SK-N-SH (cell line): ENCODE data around the gene FRMD5. TPM values are rescaled to one million over a fixed set of nuclear protein-coding genes. Genes with fewer than 3 reads are reported as not detected.

Source experiments
- CTCF ChIA-PET: fragments of 300-600, 350-600 bp; formaldehyde crosslinking; extraction: SDS; loops from one replicate; lab custom pipeline; 2021; lab: Yijun Ruan, JAX
- POLR2A ChIA-PET: fragments of 350-600 bp; sonication (Branson Sonifier 250); formaldehyde crosslinking; extraction: SDS; loops from one replicate; lab custom pipeline; 2020; ENCODE audit warnings: antibody characterized with exemption, inconsistent platforms; lab: Yijun Ruan, JAX
- DNase-seq: peaks from one replicate; pipeline ENCODE4 v3.0.0; 2012
- H2AFZ ChIP-seq: fragments of 200-600 bp; sonication (generic); 2 replicates; pipeline ENCODE4 v1.8.1; 2016; ENCODE audit warnings: antibody characterized with exemption, mild to moderate bottlenecking, low read depth
- H3F3A ChIP-seq: fragments of 200-600 bp; sonication (generic); replicated peaks from 2 replicates; pipeline ENCODE3; 2016; ENCODE audit warnings: antibody characterized with exemption, mild to moderate bottlenecking; ENCODE audit not compliant: insufficient read depth
- H3K27ac ChIP-seq, 2 experiments: fragments of 200-500 bp in 1 of 2; fragments of 200-600 bp in 1 of 2; sonication (Bioruptor generic) in 1 of 2; sonication (generic), shearing (Covaris generic) in 1 of 2; 2 replicates each; pipeline versions ENCODE4 v1.5.1 to v1.6.1; 2014 to 2016; ENCODE audit warnings: low read depth in 2 of 2, inconsistent platforms in 1 of 2, low read length in 1 of 2, mild to moderate bottlenecking in 1 of 2, mixed read lengths in 1 of 2
- H3K27me3 ChIP-seq: fragments of 200-600 bp; sonication (generic), shearing (Covaris generic); 2 replicates; pipeline ENCODE4 v1.6.1; 2016; ENCODE audit warnings: mixed run types; ENCODE audit not compliant: insufficient read depth
- H3K36me3 ChIP-seq, 2 experiments: fragments of 200-500 bp in 1 of 2; fragments of 200-600 bp in 1 of 2; sonication (Bioruptor generic) in 1 of 2; sonication (generic) in 1 of 2; replicated peaks in 1 of 2; 2 replicates each; pipeline versions ENCODE3 to v1.5.1; 2014 to 2016; ENCODE audit warnings: low read length in 1 of 2, mild to moderate bottlenecking in 1 of 2; ENCODE audit not compliant: insufficient read depth in 2 of 2, control insufficient read depth in 1 of 2
- H3K4me1 ChIP-seq, 2 experiments: fragments of 200-500 bp in 1 of 2; fragments of 200-600 bp in 1 of 2; sonication (Bioruptor generic) in 1 of 2; sonication (generic), shearing (Covaris generic) in 1 of 2; 2 replicates each; pipeline versions ENCODE4 v1.5.1 to v1.6.1; 2014 to 2016; ENCODE audit warnings: low read depth in 1 of 2, low read length in 1 of 2, mixed run types in 1 of 2; ENCODE audit not compliant: insufficient read depth in 2 of 2, control insufficient read depth in 1 of 2
- H3K4me2 ChIP-seq: fragments of 200-600 bp; sonication (generic), shearing (Covaris generic); 2 replicates; pipeline ENCODE4 v1.6.1; 2017; ENCODE audit warnings: mixed run types
- H3K4me3 ChIP-seq, 2 experiments: fragments of 200-500 bp in 1 of 2; fragments of 200-600 bp in 1 of 2; sonication (Bioruptor generic) in 1 of 2; sonication (generic), shearing (Covaris generic) in 1 of 2; 2 replicates each; pipeline versions ENCODE4 v1.5.1 to v1.8.1; 2014 to 2016; ENCODE audit warnings: low read depth in 2 of 2, inconsistent platforms in 1 of 2, low read length in 1 of 2, mild to moderate bottlenecking in 1 of 2, mixed read lengths in 1 of 2, moderate library complexity in 1 of 2
- H3K79me2 ChIP-seq: fragments of 200-600 bp; sonication (generic); 2 replicates; pipeline ENCODE4 v1.8.1; 2017; ENCODE audit warnings: mild to moderate bottlenecking; ENCODE audit not compliant: insufficient read depth
- H3K9ac ChIP-seq: fragments of 200-600 bp; sonication (generic); 2 replicates; pipeline ENCODE4 v1.6.1; 2017; ENCODE audit warnings: mixed run types
- H3K9me2 ChIP-seq: fragments of 200-600 bp; sonication (generic); 2 replicates; pipeline ENCODE4 v1.6.1; 2017; ENCODE audit warnings: mixed run types
- H3K9me3 ChIP-seq: fragments of 200-600 bp; sonication (generic); 2 replicates; pipeline ENCODE4 v1.6.1; 2017; ENCODE audit warnings: mixed run types, mild to moderate bottlenecking, moderate library complexity
- H4K20me1 ChIP-seq: fragments of 200-600 bp; sonication (generic); 2 replicates; pipeline ENCODE4 v1.6.1; 2017; ENCODE audit warnings: mild to moderate bottlenecking, mixed run types; ENCODE audit not compliant: insufficient read depth
- CTCF ChIP-seq: fragments of 200-600 bp; sonication (generic); IDR thresholded peaks from 2 replicates; pipeline ENCODE4 v1.6.1; 2017; ENCODE audit warnings: antibody characterized with exemption, mild to moderate bottlenecking, moderate library complexity
- FOSL2 ChIP-seq: IDR thresholded peaks from 2 replicates; pipeline ENCODE4 v1.4.0; 2012; ENCODE audit warnings: low read depth, mild to moderate bottlenecking, moderate library complexity, borderline replicate concordance
- GABPA ChIP-seq: IDR thresholded peaks from 2 replicates; pipeline ENCODE4 v1.4.0; 2012; ENCODE audit warnings: low read depth, mild to moderate bottlenecking
- JUND ChIP-seq: IDR thresholded peaks from 2 replicates; pipeline ENCODE4 v1.4.0; 2012
- MEF2A ChIP-seq: IDR thresholded peaks from 2 replicates; pipeline ENCODE4 v1.4.0; 2012; ENCODE audit warnings: low read depth, borderline replicate concordance
- MXI1 ChIP-seq: IDR thresholded peaks from 2 replicates; pipeline ENCODE4 v1.6.1; 2012; ENCODE audit warnings: mild to moderate bottlenecking, low read depth, low read length, improper control_type of control experiment
- PBX3 ChIP-seq: IDR thresholded peaks from 2 replicates; pipeline ENCODE4; 2012
- POLR2AphosphoS5 ChIP-seq: IDR thresholded peaks from 2 replicates; pipeline ENCODE4 v1.6.1; 2012; ENCODE audit warnings: low read depth, low read length
- RAD21 ChIP-seq: IDR thresholded peaks from 2 replicates; pipeline ENCODE4 v1.6.1; 2012; ENCODE audit warnings: mild to moderate bottlenecking, low read length
- RCOR1 ChIP-seq: fragments of 150-350 bp; IDR thresholded peaks from 2 replicates; pipeline ENCODE4 v1.6.1; 2017; ENCODE audit warnings: antibody characterized with exemption, low read length
- REST ChIP-seq: IDR thresholded peaks from 2 replicates; pipeline ENCODE4 v1.6.1; 2012; ENCODE audit warnings: mild to moderate bottlenecking, low read depth, low read length, moderate library complexity
- RFX5 ChIP-seq: IDR thresholded peaks from 2 replicates; pipeline ENCODE4 v1.6.1; 2012; ENCODE audit warnings: mild to moderate bottlenecking, improper control_type of control experiment, low read length
- TEAD4 ChIP-seq: IDR thresholded peaks from 2 replicates; pipeline ENCODE4 v1.4.0; 2012; ENCODE audit warnings: mild to moderate bottlenecking, borderline replicate concordance; ENCODE audit not compliant: insufficient read depth
- USF1 ChIP-seq: IDR thresholded peaks from 2 replicates; pipeline ENCODE4 v1.4.0; 2012; ENCODE audit warnings: low read depth, borderline replicate concordance
- YY1 ChIP-seq: IDR thresholded peaks from 2 replicates; pipeline ENCODE4 v1.4.0; 2012; ENCODE audit warnings: low read depth, mild to moderate bottlenecking
- WGBS: methylation state at CpG from one replicate; pipeline ENCODE4 v1.1.6; 2017; ENCODE audit warnings: low lambda C conversion rate; 5-methylcytosine and 5-hydroxymethylcytosine counted together
- polyA plus RNA-seq, 3 experiments: library from polyadenylated mRNA; depleted of rRNA; stranded (reverse); fragments of >200 nt; gene quantifications; 2 replicates each; pipeline ENCODE4 v1.2.3, GENCODE V29; 2012

Gene FRMD5
- polyA plus RNA-seq, 1 of the 3 experiments (the other 2 are of a cell fraction), result 24.8 TPM

GRCh38 chr15:43954181-43954621, 240.9 kb downstream of the FRMD5 start:
- ChIA-PET CTCF (interaction anchor here (0.8 kb wide), 1 partner anchor 51 kb away, joined by 3 read pairs; no protein-coding TSS in a partner anchor), POLR2A (no interaction called here)
- Histone ChIP-seq H3K36me3 (no peaks in the 10 kb centered on the region), H3F3A (peaks cover 10% of the 10 kb centered on the region), H3K27me3 (no peaks in the 10 kb centered on the region), H3K9me2 (no peaks in the 10 kb centered on the region), H2AFZ (no peak overlapping the region), H3K79me2 (peaks cover 10% of the 10 kb centered on the region; the same call in 1 of the 2 replicates), H3K4me1 (peaks cover 0 to 6% of the 10 kb centered on the region in 2 experiments; a peak in 2 of 4 replicates), H3K9ac (no peak overlapping the region), H3K4me2 (no peak overlapping the region), H4K20me1 (no peaks in the 10 kb centered on the region; the same call in 1 of the 2 replicates), H3K27ac (no peak overlapping the region; a peak in 1 of 4 replicates), H3K9me3 (no peaks in the 10 kb centered on the region), H3K4me3 (no peak overlapping the region)
- no peak for DNase-seq
- no peak for TF ChIP-seq TEAD4
- TF ChIP-seq USF1, result no peak
- TF ChIP-seq FOSL2, result peak; percentile 58; the same call in 1 of the 2 replicates
- no peak for TF ChIP-seq MXI1
- peak; percentile 53 for TF ChIP-seq PBX3
- 61% methylated on average over 4 of the region's 4 CpGs for WGBS

- peaks cover 4% of the 10 kb centered on the region for H3F3A ChIP-seq
- H3K27me3 ChIP-seq, result no peaks in the 10 kb centered on the region
- peaks cover 8% of the 10 kb centered on the region; the same call in 1 of the 2 replicates for H3K79me2 ChIP-seq
- H3K4me3 ChIP-seq, result no peak overlapping the region
- no peak overlapping the region for H2AFZ ChIP-seq
- H3K9me2 ChIP-seq, result no peaks in the 10 kb centered on the region
- H3K9me3 ChIP-seq, result no peaks in the 10 kb centered on the region
- WGBS, result 100% methylated on average over 1 of the region's 1 CpG
- no peak overlapping the region for H3K4me2 ChIP-seq
- no peak overlapping the region for H3K9ac ChIP-seq
- DNase-seq, result no peak
- no peaks in the 10 kb centered on the region; the same call in 1 of the 2 replicates for H4K20me1 ChIP-seq
- ChIA-PET POLR2A (no interaction called here), CTCF (interaction anchor here (0.8 to 1.2 kb wide), 2 partner anchors 14 to 50 kb away, joined by 3 read pairs; no protein-coding TSS in a partner anchor)
- peaks cover 0 to under 1% of the 10 kb centered on the region in 2 experiments; a peak in 2 of 4 replicates for H3K4me1 ChIP-seq
- no peaks in the 10 kb centered on the region for H3K36me3 ChIP-seq
- TF ChIP-seq RFX5 (no peak), POLR2AphosphoS5 (no peak), REST (no peak), GABPA (no peak), CTCF (no peak), JUND (no peak), MEF2A (no peak), TEAD4 (no peak), RAD21 (no peak), RCOR1 (no peak), YY1 (no peak)
- TF ChIP-seq, all 33 proteins: peak for 0
- no peak overlapping the region for H3K27ac ChIP-seq
Observed at GRCh38 chr15:43953402-43953801, 241.7 kb downstream of the FRMD5 start.
